Calu3 (cell line): ENCODE data around the gene SIL1. TPM values are rescaled to one million over a fixed set of nuclear protein-coding genes. Genes with fewer than 3 reads are reported as not detected.

Experiments used
- BruUV-seq: library from RNA; stranded (reverse); fragments of 400-500 nt; replicated peaks from 2 replicates; lab custom pipeline; 2021; lab: Mats Ljungman, UMichigan
- CTCF ChIA-PET: fragments of 300-600 bp; sonication (Branson Sonifier 250); formaldehyde crosslinking; loops from one replicate; lab custom pipeline; 2022; ENCODE audit warnings: antibody characterized with exemption; lab: Charles Lee
- DNase-seq: peaks from one replicate; pipeline ENCODE4 v3.0.0; 2022
- H3K27ac Mint-ChIP-seq: one replicate; pipeline ENCODE4 v1.8.0; 2022; ENCODE audit warnings: mixed read lengths; ENCODE audit not compliant: unreplicated experiment
- H3K27me3 Mint-ChIP-seq: one replicate; pipeline ENCODE4 v1.8.0; 2022; ENCODE audit warnings: mixed read lengths; ENCODE audit not compliant: unreplicated experiment
- H3K36me3 Mint-ChIP-seq: one replicate; pipeline ENCODE4 v1.8.0; 2022; ENCODE audit warnings: mild to moderate bottlenecking, moderate library complexity, mixed read lengths; ENCODE audit not compliant: insufficient read depth, unreplicated experiment
- H3K4me1 Mint-ChIP-seq: one replicate; pipeline ENCODE4 v1.8.0; 2022; ENCODE audit warnings: mild to moderate bottlenecking, low read depth, mixed read lengths; ENCODE audit not compliant: unreplicated experiment
- H3K4me3 Mint-ChIP-seq: one replicate; pipeline ENCODE4 v1.8.0; 2022; ENCODE audit warnings: mild to moderate bottlenecking, low read depth, moderate library complexity, mixed read lengths; ENCODE audit not compliant: unreplicated experiment
- H3K9me3 Mint-ChIP-seq: one replicate; pipeline ENCODE4 v1.8.0; 2022; ENCODE audit warnings: low read depth, mixed read lengths; ENCODE audit not compliant: unreplicated experiment
- intact Hi-C: fragments of 100-400 bp; cut with micrococcal nuclease; formaldehyde crosslinking; loops from one replicate; pipeline ENCODE4 v1.10.0; 2022; ENCODE audit not compliant: unreplicated experiment
- total RNA-seq: library from RNA; stranded (reverse); gene quantifications from 2 replicates; pipeline ENCODE4 v1.2.3, GENCODE V29; 2022
- TF ChIP-seq, protein P1 (sequence below): fragments of 200-600 bp; IDR thresholded peaks from one replicate; pipeline ENCODE4 v1.8.0; 2022; ENCODE audit warnings: antibody characterized with exemption; ENCODE audit not compliant: unreplicated experiment

The SIL1 gene
- total RNA-seq, 1 experiment from 2014 or later: 45.8 TPM

DNA sequence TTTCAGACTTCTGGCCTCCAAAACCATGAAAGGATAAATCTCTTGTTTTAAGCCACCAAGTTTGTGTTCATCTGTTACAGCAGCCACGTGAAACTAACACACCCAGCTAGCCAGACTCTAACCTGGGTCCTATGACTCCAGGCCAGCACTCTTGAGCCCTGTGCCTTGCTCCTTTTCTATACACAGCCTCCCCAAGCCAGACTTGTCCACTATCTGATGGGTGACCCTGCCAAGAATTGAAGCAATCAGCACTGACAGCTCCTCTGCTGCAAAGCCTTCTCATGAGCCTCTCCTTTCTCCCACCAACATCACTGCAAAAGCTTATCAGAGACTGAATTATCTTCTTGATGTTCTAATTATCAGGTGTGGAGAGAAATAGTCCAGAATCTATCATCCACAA lies 41.4 kb downstream of the SIL1 start:
- Mint-ChIP-seq H3K27me3 (no peaks in the 10 kb centered on the region), H3K36me3 (peaks cover 9% of the 10 kb centered on the region), H3K4me1 (peaks cover 16% of the 10 kb centered on the region), H3K27ac (no peak overlapping the region), H3K9me3 (no peaks in the 10 kb centered on the region), H3K4me3 (no peak overlapping the region)
- intact Hi-C loops: no loop called here
- CTCF ChIA-PET: no interaction called here
- no peak for DNase-seq
- BruUV-seq: no TSS peak
- TF ChIP-seq, protein P1, sequence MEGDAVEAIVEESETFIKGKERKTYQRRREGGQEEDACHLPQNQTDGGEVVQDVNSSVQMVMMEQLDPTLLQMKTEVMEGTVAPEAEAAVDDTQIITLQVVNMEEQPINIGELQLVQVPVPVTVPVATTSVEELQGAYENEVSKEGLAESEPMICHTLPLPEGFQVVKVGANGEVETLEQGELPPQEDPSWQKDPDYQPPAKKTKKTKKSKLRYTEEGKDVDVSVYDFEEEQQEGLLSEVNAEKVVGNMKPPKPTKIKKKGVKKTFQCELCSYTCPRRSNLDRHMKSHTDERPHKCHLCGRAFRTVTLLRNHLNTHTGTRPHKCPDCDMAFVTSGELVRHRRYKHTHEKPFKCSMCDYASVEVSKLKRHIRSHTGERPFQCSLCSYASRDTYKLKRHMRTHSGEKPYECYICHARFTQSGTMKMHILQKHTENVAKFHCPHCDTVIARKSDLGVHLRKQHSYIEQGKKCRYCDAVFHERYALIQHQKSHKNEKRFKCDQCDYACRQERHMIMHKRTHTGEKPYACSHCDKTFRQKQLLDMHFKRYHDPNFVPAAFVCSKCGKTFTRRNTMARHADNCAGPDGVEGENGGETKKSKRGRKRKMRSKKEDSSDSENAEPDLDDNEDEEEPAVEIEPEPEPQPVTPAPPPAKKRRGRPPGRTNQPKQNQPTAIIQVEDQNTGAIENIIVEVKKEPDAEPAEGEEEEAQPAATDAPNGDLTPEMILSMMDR: no peak

DNA sequence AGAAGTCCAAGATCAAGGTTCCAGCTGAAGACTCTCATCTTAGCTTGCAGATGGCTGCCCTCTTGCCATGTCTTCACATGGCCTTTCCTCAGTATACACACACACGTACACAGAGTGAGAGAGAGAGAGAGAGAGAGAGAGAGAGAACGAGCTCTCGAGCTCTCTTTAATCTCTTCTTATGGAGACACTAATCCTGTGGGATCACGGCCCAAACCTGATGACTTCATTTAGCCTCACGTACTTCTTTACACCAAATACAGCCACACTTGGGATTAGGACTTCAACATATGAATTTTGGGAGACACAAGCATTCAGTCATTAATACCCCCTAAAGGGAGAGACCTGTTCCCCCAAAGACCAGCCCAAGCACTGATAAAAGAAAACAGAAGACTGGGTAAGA lies 42.8 kb downstream of the SIL1 start:
- no peak for DNase-seq
- Mint-ChIP-seq H3K27me3 (no peaks in the 10 kb centered on the region), H3K27ac (no peak overlapping the region), H3K4me1 (peaks cover 20% of the 10 kb centered on the region), H3K4me3 (no peak overlapping the region), H3K9me3 (no peaks in the 10 kb centered on the region), H3K36me3 (peaks cover 9% of the 10 kb centered on the region)
- intact Hi-C loops: no loop called here
- CTCF ChIA-PET: no interaction called here
- TF ChIP-seq, protein P1: no peak
- no TSS peak for BruUV-seq

DNA sequence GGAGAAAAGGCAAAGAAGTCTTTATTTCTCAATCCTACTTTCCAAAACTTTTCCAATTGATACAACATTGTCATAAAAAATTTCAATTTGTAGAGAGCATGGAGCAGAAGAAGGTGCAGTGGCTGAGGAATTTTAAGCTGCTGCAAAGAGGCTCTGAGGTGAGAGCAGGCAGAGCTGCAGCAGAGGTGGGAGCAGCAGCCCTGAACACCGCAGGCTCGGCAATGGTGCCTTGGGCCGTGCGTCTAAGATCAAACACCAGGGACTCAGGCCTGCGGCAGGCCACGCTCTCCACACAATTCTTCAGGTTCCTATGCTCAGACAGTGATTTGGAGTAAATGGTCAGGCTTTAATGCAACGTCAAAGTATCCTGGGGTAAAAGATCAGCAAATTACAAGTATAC lies 46.3 kb downstream of the SIL1 start:
- Mint-ChIP-seq H3K27me3 (no peaks in the 10 kb centered on the region), H3K9me3 (no peaks in the 10 kb centered on the region), H3K4me3 (no peak overlapping the region), H3K27ac (no peak overlapping the region), H3K4me1 (peaks cover 29% of the 10 kb centered on the region), H3K36me3 (no peaks in the 10 kb centered on the region)
- DNase-seq: no peak
- CTCF ChIA-PET: no interaction called here
- no TSS peak for BruUV-seq
- intact Hi-C loops: no loop called here
- TF ChIP-seq, protein P1: no peak

DNA sequence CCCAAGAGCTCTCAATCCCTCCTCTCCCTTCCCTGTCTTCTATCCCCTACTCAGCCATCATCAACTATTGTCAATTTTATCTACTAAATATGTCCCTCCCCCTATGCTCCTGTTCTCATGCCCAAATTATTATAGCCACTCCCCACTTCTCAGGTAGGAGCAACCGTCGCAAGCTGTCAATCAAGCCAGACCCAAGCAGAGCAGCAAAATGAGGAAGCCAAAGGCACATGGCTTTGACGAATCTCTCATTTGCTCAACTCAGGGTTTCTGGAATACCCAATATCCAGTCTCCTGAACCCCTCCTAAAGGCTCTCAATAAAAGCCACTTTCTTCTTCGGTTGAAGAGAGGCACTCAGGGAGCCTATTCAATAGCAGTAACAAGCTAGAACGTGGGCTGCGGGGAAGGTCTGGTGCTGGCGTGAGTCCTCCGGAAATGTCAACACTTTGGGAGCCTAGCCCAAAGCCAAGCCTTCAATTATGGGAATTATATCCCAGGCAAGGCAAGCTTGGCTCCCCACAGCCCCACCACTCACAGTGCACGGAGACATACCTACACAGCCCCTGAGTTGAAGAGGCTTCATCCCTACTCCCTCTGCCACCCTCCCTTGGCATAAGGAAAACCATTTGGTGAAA lies 47.7 kb downstream of the SIL1 start:
- DNase-seq: no peak
- CTCF ChIA-PET: no interaction called here
- BruUV-seq: no TSS peak
- Mint-ChIP-seq H3K4me1 (peaks cover 29% of the 10 kb centered on the region), H3K9me3 (no peaks in the 10 kb centered on the region), H3K36me3 (no peaks in the 10 kb centered on the region), H3K27me3 (no peaks in the 10 kb centered on the region), H3K27ac (no peak overlapping the region), H3K4me3 (no peak overlapping the region)
- TF ChIP-seq, protein P1: no peak
- intact Hi-C loops: no loop called here
